GM18873 (cell line): ENCODE measurements around the gene CPNE7.

Experiments
- ATAC-seq: cut with Tn5 transposase; IDR thresholded peaks from one replicate; pipeline ENCODE4 v1.9.1; 2021; ENCODE audit warnings: mild to moderate bottlenecking, moderate library complexity, moderate number of reproducible peaks; ENCODE audit not compliant: unreplicated experiment, low FRiP score

CPNE7 gene

DNA sequence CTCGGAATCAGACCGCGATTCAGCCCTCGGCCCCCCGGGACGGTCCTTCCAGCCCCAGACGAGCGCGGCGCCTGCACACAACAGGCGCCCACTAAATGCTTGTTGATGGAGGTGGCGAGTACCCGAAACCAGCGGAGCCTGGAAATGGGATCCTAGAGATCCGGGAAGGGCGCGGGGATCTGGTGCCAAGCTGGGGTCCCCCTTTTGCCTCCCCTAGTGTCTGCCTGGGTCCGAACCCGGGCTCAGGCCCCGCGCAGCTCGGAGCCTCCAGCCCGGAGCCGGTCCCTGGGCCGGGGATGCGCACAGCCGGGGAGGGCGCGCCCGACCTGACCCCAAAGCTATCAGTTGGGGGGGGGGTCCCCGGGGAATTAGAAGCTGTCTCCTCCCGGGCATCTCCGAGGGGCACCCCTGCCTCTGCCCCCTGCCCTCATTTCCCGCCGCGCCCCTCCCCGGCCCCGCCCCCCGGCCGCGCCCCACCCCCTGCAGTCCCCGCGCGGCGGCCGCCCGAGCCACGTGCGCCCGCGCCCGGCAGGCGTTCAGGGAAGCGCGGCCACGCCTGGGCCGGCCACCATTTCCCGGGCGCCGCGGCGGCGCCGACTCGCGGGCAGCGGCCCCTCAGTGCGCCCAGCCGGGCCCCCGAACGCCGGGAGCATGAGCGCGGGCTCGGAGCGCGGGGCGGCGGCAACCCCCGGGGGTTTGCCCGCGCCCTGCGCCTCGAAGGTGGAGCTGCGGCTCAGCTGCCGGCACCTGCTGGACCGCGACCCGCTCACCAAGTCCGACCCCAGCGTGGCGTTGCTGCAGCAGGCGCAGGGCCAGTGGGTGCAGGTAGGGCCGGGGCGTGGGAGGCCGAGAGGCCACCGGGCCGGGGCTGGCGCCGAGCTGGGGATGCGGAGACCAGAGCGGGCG lies at the start of gene CPNE7:
Gene CPNE7, plus strand, starts transcription at position 512 of the 906 bp plus-strand sequence. Its CDS starts 140 bp downstream, at position 652.
- ATAC-seq = no peak

- no peak for ATAC-seq
Observed at GRCh38 chr16:89529097-89529496, 46.5 kb upstream of the CPNE7 start.

DNA sequence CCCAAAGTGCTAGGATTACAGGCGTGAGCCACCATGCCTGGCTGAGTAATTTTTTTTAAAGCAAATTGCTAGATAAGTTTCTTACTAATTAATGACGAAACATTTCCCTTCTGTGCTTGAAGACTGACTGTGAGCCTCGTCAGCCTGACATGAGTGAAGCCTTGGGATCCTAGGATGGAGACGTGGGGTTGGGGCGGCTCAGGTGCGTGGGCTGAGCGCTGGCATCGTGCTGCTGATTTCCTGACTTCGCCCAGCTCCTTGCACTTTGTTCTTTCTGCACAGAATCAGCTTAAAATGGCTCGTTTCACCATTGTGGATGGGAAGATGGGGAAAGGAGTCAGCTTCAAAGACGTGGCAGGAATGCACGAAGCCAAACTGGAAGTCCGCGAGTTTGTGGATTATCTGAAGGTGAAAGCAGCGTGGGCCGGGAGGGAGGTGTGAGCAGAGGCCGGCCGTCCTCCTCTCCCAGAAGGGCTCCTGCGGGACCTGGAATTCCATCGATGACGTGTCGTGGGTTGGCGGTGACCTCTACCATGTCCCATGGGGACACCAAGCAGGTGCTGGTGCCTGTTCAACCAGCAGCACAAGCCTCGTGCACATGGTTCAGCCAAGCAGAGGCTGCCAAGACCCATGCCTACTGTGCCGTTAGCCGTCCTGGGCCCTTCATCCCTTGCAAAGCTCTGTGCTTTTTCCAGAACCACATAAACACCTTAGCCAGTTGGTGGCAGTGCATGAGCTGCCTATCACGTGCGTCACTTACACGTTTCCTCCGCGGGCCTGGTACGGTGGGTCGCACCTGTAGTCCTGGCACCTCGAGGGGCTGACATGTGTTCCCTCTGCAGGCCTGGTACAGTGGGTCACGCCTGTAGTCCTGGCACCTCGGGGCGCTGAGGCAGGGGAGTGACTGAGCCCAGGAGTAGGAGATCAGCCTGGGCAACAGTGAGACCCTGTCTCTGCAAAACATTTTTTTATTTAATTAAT lies 44.9 kb upstream of the CPNE7 start:
- ATAC-seq = no peak

GRCh38 chr16:89531821-89532526 lies 43.6 kb upstream of the CPNE7 start:
- ATAC-seq = no peak

DNA sequence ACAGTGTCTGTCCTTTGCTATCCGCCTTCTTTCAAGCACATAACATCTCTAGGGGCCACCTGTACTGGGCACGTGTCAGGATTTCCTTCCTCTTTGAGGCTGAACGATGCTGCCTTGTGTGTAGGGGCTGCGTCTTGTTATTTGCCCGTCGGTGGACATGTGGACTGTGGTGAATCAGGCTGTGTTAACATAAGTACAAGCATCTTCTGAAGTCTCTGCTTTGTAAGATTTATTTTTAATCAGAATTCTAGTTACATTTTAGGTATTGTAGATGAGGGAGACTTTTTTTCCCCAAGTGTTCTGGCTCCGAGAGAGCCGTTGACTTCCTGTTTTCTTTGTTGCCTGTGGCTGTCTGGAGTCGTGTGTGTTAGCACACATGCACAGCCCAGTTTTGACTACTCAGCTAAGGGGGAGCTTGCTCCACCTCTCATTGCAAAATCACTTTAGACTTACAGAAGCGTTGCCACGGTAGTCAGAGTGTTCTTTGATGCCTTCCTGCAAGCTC lies 41.3 kb upstream of the CPNE7 start:
- no peak for ATAC-seq

DNA sequence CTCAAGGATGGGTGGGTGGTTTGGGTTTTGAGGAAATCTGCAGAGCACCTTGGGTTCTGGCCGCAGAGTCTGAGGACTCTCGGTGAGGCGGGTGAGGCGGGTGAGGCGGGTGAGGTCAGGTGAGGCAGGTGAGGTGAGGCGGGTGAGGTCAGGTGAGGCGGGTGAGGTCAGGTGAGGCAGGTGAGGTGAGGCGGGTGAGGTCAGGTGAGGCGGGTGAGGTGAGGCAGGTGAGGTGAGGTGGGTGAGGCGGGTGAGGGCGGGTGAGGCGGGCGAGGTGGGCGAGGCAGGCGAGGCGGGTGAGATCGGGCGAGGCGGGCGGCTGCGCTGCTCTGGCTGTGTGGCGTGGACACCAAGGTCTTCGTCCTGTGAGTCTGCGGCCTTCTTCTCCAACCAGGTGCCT lies 39.2 kb upstream of the CPNE7 start:
- no peak for ATAC-seq

GRCh38 chr16:89536886-89537548 lies 38.5 kb upstream of the CPNE7 start:
- ATAC-seq = no peak

DNA sequence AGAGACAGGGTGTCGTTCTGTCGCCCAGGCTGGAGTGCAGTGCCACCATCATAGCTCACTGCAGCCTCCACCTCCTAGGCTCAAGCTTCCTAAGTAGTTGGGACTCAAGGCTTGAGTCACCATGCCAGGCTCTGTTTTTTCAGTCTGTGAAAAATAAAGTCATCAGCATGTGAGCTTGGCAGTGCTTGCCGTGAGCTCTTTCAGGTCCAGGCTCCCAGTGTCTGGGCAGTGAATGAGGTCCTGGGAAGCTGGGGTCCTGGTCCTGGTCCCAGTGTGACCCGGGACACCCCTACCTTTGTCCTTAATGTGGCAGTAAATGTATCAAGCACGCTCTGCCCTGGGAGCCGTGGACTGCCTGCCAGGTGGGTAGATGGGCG lies 38.0 kb upstream of the CPNE7 start:
- no peak for ATAC-seq

- no peak for ATAC-seq
Observed at GRCh38 chr16:89538286-89538685, 37.3 kb upstream of the CPNE7 start.

DNA sequence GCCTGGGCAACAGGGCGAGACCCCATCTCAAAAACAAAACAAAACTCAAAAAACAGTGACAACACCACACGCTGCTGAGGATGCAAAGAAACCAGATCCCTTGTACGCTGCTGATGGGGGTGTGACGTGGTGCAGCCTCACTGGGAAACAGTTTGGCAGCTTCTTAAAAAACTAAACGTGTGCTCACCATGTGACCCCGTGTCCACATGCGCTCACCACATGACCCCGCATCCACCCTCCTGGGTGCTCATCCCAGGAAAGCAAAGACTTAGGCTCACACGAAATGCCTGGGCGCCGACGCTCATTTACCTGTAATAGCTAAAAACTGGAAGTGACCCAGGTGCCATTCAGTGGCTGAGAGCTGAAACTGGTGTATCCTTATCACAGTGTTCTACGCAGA lies 35.0 kb upstream of the CPNE7 start:
- no peak for ATAC-seq

DNA sequence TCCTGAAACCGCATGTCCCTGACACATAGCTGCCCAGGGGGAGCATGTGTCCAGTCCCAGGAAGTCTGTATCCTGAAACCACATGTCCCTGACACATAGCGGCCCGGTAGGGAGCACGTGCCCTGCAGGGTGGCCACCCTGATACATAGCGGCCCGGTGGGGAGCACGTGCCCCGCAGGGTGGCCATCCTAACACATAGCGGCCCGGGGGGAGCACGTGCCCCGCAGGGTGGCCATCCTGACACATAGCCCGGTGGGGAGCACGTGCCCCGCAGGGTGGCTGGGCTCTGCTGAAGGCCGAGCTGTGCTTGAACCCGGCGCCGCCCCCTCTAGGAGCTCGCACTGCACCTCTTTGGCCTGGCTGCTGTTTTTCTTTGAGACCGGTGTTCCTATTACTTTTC lies 33.8 kb upstream of the CPNE7 start:
- no peak for ATAC-seq

- ATAC-seq = no peak
Observed at GRCh38 chr16:89544113-89544512, 31.4 kb upstream of the CPNE7 start.

- no peak for ATAC-seq
Observed at GRCh38 chr16:89544713-89545043, 30.9 kb upstream of the CPNE7 start.

- no peak for ATAC-seq
Observed at GRCh38 chr16:89545044-89545830, 30.3 kb upstream of the CPNE7 start.

- ATAC-seq = no peak
Observed at GRCh38 chr16:89545831-89546574, 29.6 kb upstream of the CPNE7 start.

GRCh38 chr16:89546781-89547180 lies 28.8 kb upstream of the CPNE7 start:
- no peak for ATAC-seq

GRCh38 chr16:89547291-89547690 lies 28.3 kb upstream of the CPNE7 start:
- no peak for ATAC-seq

DNA sequence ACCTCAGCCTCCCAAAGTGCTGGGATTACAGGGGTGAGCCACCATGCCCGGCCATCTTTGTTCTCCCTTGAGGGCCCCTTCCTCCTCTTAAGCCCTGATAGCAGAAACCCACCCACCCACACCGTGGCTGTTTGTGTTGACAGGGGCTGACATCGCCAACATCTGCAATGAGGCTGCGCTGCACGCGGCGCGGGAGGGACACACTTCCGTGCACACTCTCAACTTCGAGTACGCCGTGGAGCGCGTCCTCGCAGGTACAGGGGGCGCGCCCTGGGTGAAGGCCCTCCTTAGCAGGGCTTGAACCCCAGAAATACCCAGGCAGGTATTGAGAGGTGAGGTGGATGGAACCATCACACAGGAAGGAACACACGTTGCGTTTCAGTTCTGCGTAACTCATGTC lies 27.7 kb upstream of the CPNE7 start:
- ATAC-seq = no peak
